ENCODE results near the gene DOCK1. TPM values are rescaled to one million over a fixed set of nuclear protein-coding genes. Genes with fewer than 3 reads are reported as not detected.

The DOCK1 gene
- total RNA-seq, 2 experiments from 2014 or later, result not detected

DNA sequence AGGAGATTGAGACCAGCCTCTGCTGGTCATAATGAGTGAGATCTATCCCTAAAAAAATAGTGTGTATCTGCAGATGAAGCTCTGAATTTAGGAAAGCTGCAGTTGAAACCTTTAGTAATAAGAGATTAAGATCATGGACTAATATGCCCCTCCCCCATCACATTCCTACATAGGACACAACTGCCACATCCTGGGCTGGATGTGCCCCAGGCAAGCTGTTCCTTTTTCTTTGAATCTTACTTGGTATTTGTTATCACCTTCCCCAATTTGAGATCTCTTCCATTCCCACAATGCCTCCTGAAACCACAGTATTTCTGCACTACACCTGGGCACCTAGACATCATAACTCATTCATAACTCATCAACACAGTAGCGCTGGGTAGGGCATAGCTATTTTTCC, 74.1 kb downstream of the DOCK1 start:
- ChIA-PET POLR2A (no interaction called here), CTCF (no interaction called here)
- Mint-ChIP-seq H3K4me1 (ENCODE audit: low read depth) (no peaks in the 10 kb centered on the region), H3K27me3 (no peaks in the 10 kb centered on the region), H3K4me3 (no peak overlapping the region), H3K36me3 (ENCODE audit: low read depth) (no peaks in the 10 kb centered on the region), H3K27ac (no peak overlapping the region), H3K9me3 (no peaks in the 10 kb centered on the region)
- Histone ChIP-seq H3K27ac (ENCODE audit: low read depth in 1 of 2, low read length in 2 of 2) (no peak overlapping the region), H3K36me3 (ENCODE audit: insufficient read depth, low read length) (no peaks in the 10 kb centered on the region), H3K4me3 (ENCODE audit: low read length) (no peak overlapping the region), H3K27me3 (ENCODE audit: control insufficient read depth in 1 of 2, insufficient read depth in 2 of 2, low read length in 2 of 2) (no peaks in the 10 kb centered on the region), H3K4me1 (ENCODE audit: insufficient read depth, low read length) (no peaks in the 10 kb centered on the region), H3K9me3 (ENCODE audit: control insufficient read depth in 1 of 2, insufficient read depth in 1 of 2, low read length in 2 of 2) (peaks cover 0 to 6% of the 10 kb centered on the region in 2 experiments)
- TF ChIP-seq, protein P1, sequence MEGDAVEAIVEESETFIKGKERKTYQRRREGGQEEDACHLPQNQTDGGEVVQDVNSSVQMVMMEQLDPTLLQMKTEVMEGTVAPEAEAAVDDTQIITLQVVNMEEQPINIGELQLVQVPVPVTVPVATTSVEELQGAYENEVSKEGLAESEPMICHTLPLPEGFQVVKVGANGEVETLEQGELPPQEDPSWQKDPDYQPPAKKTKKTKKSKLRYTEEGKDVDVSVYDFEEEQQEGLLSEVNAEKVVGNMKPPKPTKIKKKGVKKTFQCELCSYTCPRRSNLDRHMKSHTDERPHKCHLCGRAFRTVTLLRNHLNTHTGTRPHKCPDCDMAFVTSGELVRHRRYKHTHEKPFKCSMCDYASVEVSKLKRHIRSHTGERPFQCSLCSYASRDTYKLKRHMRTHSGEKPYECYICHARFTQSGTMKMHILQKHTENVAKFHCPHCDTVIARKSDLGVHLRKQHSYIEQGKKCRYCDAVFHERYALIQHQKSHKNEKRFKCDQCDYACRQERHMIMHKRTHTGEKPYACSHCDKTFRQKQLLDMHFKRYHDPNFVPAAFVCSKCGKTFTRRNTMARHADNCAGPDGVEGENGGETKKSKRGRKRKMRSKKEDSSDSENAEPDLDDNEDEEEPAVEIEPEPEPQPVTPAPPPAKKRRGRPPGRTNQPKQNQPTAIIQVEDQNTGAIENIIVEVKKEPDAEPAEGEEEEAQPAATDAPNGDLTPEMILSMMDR (IDR thresholded peaks at IDR 0.05), result no peak
- ATAC-seq (ENCODE audit: poor library complexity) (no peak), DNase-seq (no peak)
- intact Hi-C loops (cut with DNase I, micrococcal nuclease), result no loop called here

DNA sequence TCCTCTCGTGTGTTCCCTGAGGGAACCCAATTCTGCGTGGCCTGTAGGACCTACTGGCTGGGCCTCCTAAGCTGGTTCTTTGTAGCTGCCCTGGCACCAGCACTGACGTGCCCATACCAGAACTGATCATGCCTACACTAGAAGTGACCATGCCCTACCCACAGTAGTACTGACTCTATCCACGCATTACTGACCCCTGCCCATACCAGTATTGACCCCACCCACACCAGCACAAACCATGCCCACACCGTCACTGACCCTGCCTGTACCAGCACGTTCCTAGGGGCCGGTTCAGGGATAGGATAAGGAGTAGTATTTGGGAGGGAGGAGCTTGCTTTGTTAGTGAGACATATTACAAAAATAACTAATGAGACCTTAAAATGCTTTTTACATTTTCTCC, 88.0 kb downstream of the DOCK1 start:
- H3K36me3 Mint-ChIP-seq (ENCODE audit: low read depth), result no peaks in the 10 kb centered on the region
- no peaks in the 10 kb centered on the region for H3K27me3 Mint-ChIP-seq
- H3K4me3 Mint-ChIP-seq, result no peak overlapping the region
- ATAC-seq (ENCODE audit: poor library complexity), result no peak
- Histone ChIP-seq H3K27me3 (ENCODE audit: control insufficient read depth in 1 of 2, insufficient read depth in 2 of 2, low read length in 2 of 2) (no peaks in the 10 kb centered on the region), H3K27ac (ENCODE audit: low read depth in 1 of 2, low read length in 2 of 2) (no peak overlapping the region), H3K4me1 (ENCODE audit: insufficient read depth, low read length) (no peaks in the 10 kb centered on the region), H3K9me3 (ENCODE audit: control insufficient read depth in 1 of 2, insufficient read depth in 1 of 2, low read length in 2 of 2) (peaks cover 0 to 15% of the 10 kb centered on the region in 2 experiments), H3K4me3 (ENCODE audit: low read length) (no peak overlapping the region), H3K36me3 (ENCODE audit: insufficient read depth, low read length) (no peaks in the 10 kb centered on the region)
- CTCF ChIA-PET, result no interaction called here
- POLR2A ChIA-PET, result no interaction called here
- H3K4me1 Mint-ChIP-seq (ENCODE audit: low read depth), result no peaks in the 10 kb centered on the region
- H3K9me3 Mint-ChIP-seq, result no peaks in the 10 kb centered on the region
- DNase-seq, result no peak
- TF ChIP-seq, protein P1 (IDR thresholded peaks at IDR 0.05), result no peak
- intact Hi-C loops (cut with DNase I, micrococcal nuclease), result no loop called here
- H3K27ac Mint-ChIP-seq, result no peak overlapping the region

DNA sequence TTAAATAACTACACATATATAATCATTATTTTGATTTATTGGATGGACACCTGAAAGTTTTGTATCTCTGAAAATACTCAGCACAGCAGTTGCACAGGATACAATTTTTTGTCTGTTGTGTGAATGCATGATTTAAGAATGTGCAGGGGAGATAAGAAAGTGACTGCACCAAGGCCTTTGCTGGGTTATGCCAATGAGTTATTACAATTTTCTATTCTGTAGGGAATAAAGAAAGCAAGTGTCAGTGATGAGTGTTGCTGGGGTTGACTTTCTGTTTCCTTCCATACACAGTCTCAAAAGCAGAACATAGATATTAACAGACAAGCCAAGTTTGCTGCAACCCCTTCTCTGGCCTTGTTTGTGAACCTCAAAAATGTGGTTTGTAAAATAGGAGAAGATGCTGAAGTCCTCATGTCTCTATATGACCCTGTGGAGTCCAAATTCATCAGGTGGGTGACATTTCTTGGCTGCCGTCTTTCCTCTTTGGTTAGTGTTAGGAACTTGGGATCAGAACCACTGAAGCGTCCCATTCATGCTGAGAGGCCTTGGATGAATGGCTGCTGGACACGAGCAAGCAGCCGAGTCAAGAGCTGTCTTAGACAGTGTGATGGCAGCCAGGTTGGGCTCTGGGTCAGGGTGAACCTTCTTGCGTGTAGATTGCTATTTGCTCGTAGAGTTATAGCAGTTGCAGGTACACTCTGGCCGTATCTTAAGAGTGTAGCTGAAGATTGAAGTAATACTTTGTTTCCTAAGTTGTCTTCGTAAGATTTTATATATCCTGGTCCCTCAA, 92.8 kb downstream of the DOCK1 start:
- Histone ChIP-seq H3K9me3 (ENCODE audit: control insufficient read depth in 1 of 2, insufficient read depth in 1 of 2, low read length in 2 of 2) (peaks cover 0 to 14% of the 10 kb centered on the region in 2 experiments), H3K27me3 (ENCODE audit: control insufficient read depth in 1 of 2, insufficient read depth in 2 of 2, low read length in 2 of 2) (no peaks in the 10 kb centered on the region), H3K4me1 (ENCODE audit: insufficient read depth, low read length) (no peaks in the 10 kb centered on the region), H3K27ac (ENCODE audit: low read depth in 1 of 2, low read length in 2 of 2) (no peak overlapping the region), H3K36me3 (ENCODE audit: insufficient read depth, low read length) (no peaks in the 10 kb centered on the region), H3K4me3 (ENCODE audit: low read length) (no peak overlapping the region)
- ChIA-PET CTCF (no interaction called here), POLR2A (no interaction called here)
- TF ChIP-seq, protein P1 (IDR thresholded peaks at IDR 0.05), result no peak
- Mint-ChIP-seq H3K9me3 (no peaks in the 10 kb centered on the region), H3K27me3 (no peaks in the 10 kb centered on the region), H3K4me1 (ENCODE audit: low read depth) (no peaks in the 10 kb centered on the region), H3K36me3 (ENCODE audit: low read depth) (no peaks in the 10 kb centered on the region), H3K4me3 (no peak overlapping the region), H3K27ac (no peak overlapping the region)
- intact Hi-C loops (cut with DNase I, micrococcal nuclease), result no loop called here
- no peak for ATAC-seq (ENCODE audit: poor library complexity)
- no peak for DNase-seq
